Tibial nerve (tissue), 4 donors: ENCODE measurements around the gene CACNA1A. TPM values are rescaled to one million over a fixed set of nuclear protein-coding genes. Genes with fewer than 3 reads are reported as not detected.
"Not testable (repeated sequence)": the region's sequence is repeated elsewhere in the genome, so short reads cannot be mapped to it uniquely, and the experiment has no call there.

Experiments used
- DNase-seq, 2 donors: peaks; one replicate each; pipeline ENCODE4 v3.0.0-alpha.2; 2019; ENCODE audit warnings: low spot score in 2 of 2
- H3K27ac ChIP-seq, 4 donors: fragments of 200-600 bp; sonication (generic) in 3 of 4; one replicate each; pipeline ENCODE4 v1.5.1; 2017 to 2019; ENCODE audit warnings: mild to moderate bottlenecking in 1 of 4
- H3K27me3 ChIP-seq, 2 donors: fragments of 200-600 bp; sonication (generic) in 1 of 2; one replicate each; pipeline versions ENCODE4 v1.5.1 to v1.6.0; 2017 to 2019
- H3K36me3 ChIP-seq, 3 donors: fragments of 200-600 bp; sonication (generic); one replicate each; pipeline ENCODE4 v1.5.1; 2018 to 2019
- H3K4me1 ChIP-seq, 4 donors: fragments of 200-600 bp; sonication (generic) in 3 of 4; one replicate each; pipeline ENCODE4 v1.5.1; 2017 to 2019
- H3K4me3 ChIP-seq, 4 donors: fragments of 200-600 bp; sonication (generic) in 3 of 4; one replicate each; pipeline ENCODE4 v1.5.1; 2017 to 2019; ENCODE audit warnings: mild to moderate bottlenecking in 1 of 4, moderate library complexity in 1 of 4
- H3K9me3 ChIP-seq, 4 donors: fragments of 200-600 bp; sonication (generic) in 3 of 4; one replicate each; pipeline ENCODE4 v1.5.1; 2017 to 2019
- CTCF ChIP-seq, 5 experiments: fragments of 200-600 bp in 3 of 5; fragments of 450-650 bp in 2 of 5; sonication (generic) in 3 of 5; IDR thresholded peaks; one replicate each; pipeline ENCODE4 v1.5.1; 2016 to 2019; ENCODE audit warnings: antibody characterized with exemption in 5 of 5, mild to moderate bottlenecking in 3 of 5, moderate library complexity in 2 of 5
- EP300 ChIP-seq, 2 donors: sonication (generic); formaldehyde crosslinking; IDR thresholded peaks; one replicate each; pipeline ENCODE4 v1.6.1; 2017; ENCODE audit warnings: antibody characterized with exemption in 2 of 2, mild to moderate bottlenecking in 1 of 2
- POLR2A ChIP-seq, 2 donors: fragments of 450-650 bp; IDR thresholded peaks; one replicate each; pipeline ENCODE4 v1.6.1; 2017; ENCODE audit warnings: antibody characterized with exemption in 2 of 2, mild to moderate bottlenecking in 2 of 2, moderate library complexity in 2 of 2
- WGBS, 2 donors: methylation state at CpG; one replicate each; pipeline ENCODE4 v1.1.5; 2018; 5-methylcytosine and 5-hydroxymethylcytosine counted together
- total RNA-seq, 4 donors: library from RNA; depleted of rRNA; stranded (reverse); fragments of >200 nt; gene quantifications; one replicate each; pipeline ENCODE4 v1.1.0, GENCODE V29; 2016

CACNA1A gene
- total RNA-seq, 4 donors from 2014 or later, result 4.0 to 10.2 (median 9.3) TPM

GRCh38 chr19:13262450-13262849, 243.8 kb downstream of the CACNA1A start:
- Histone ChIP-seq H3K27me3 (no peaks in the 10 kb centered on the region), H3K27ac (no peak overlapping the region), H3K4me3 (no peak overlapping the region), H3K36me3 (no peaks in the 10 kb centered on the region), H3K4me1 (no peaks in the 10 kb centered on the region), H3K9me3 (no peaks in the 10 kb centered on the region)
- 52 to 55% methylated on average over 8 of the region's 8 CpGs for WGBS, 2 donors
- TF ChIP-seq POLR2A (IDR thresholded peaks at IDR 0.05) (no peak), CTCF (IDR thresholded peaks at IDR 0.05) (peak; percentile 39 to 77 (median 48)), EP300 (IDR thresholded peaks at IDR 0.05) (no peak)
- no peak for DNase-seq

- Histone ChIP-seq H3K4me1 (no peaks in the 10 kb centered on the region), H3K36me3 (no peaks in the 10 kb centered on the region), H3K27me3 (peaks cover 0 to 4% of the 10 kb centered on the region in 2 donors), H3K9me3 (peaks cover 0 to 13% (median 0%) of the 10 kb centered on the region in 4 donors), H3K4me3 (no peak overlapping the region), H3K27ac (no peak overlapping the region)
- WGBS, 2 donors, result 61 to 62% methylated on average over 9 of the region's 9 CpGs
- TF ChIP-seq EP300 (IDR thresholded peaks at IDR 0.05) (peak in 1 of 2 donors; percentile 25), POLR2A (IDR thresholded peaks at IDR 0.05) (no peak)
- peak in 1 of 2 donors; percentile 8 for DNase-seq
Observed at GRCh38 chr19:13260883-13261653, 245.2 kb downstream of the CACNA1A start.

GRCh38 chr19:13256918-13257317, 249.4 kb downstream of the CACNA1A start:
- TF ChIP-seq CTCF (IDR thresholded peaks at IDR 0.05), result no peak
- TF ChIP-seq POLR2A (IDR thresholded peaks at IDR 0.05), result no peak
- TF ChIP-seq EP300 (IDR thresholded peaks at IDR 0.05), result no peak
- Histone ChIP-seq H3K4me1 (no peaks in the 10 kb centered on the region), H3K9me3 (peaks cover 0 to 13% (median 0%) of the 10 kb centered on the region in 4 donors), H3K36me3 (no peaks in the 10 kb centered on the region), H3K4me3 (no peak overlapping the region), H3K27ac (no peak overlapping the region), H3K27me3 (peaks cover 0 to 4% of the 10 kb centered on the region in 2 donors)
- DNase-seq, result no peak
- 88 to 97% methylated on average over 2 of the region's 2 CpGs for WGBS, 2 donors

- not testable (repeated sequence) for H3K27me3 ChIP-seq, H3K27ac ChIP-seq, H3K4me1 ChIP-seq, DNase-seq, H3K4me3 ChIP-seq, H3K36me3 ChIP-seq
- peaks cover 0 to 13% (median 0%) of the 10 kb centered on the region in 4 donors for H3K9me3 ChIP-seq
- WGBS, 2 donors, result 83 to 90% methylated on average over 1 of the region's 1 CpG
Observed at GRCh38 chr19:13256398-13256797, 249.9 kb downstream of the CACNA1A start.

- Histone ChIP-seq H3K36me3 (no peaks in the 10 kb centered on the region), H3K9me3 (peaks cover 0 to 13% (median 0%) of the 10 kb centered on the region in 4 donors), H3K4me3 (no peak overlapping the region), H3K4me1 (no peaks in the 10 kb centered on the region), H3K27me3 (peaks cover 0 to 4% of the 10 kb centered on the region in 2 donors), H3K27ac (no peak overlapping the region)
- no peak for TF ChIP-seq EP300 (IDR thresholded peaks at IDR 0.05)
- no peak for TF ChIP-seq CTCF (IDR thresholded peaks at IDR 0.05)
- TF ChIP-seq POLR2A (IDR thresholded peaks at IDR 0.05), result no peak
- WGBS, 2 donors, result 60 to 83% methylated on average over 2 of the region's 2 CpGs
- no peak for DNase-seq
Observed at GRCh38 chr19:13255719-13256059, 250.6 kb downstream of the CACNA1A start.

GRCh38 chr19:13255041-13255718, 251.1 kb downstream of the CACNA1A start:
- Histone ChIP-seq H3K27ac (no peak overlapping the region), H3K9me3 (peaks cover 0 to 13% (median 0%) of the 10 kb centered on the region in 4 donors), H3K4me3 (no peak overlapping the region), H3K4me1 (no peaks in the 10 kb centered on the region), H3K36me3 (no peaks in the 10 kb centered on the region), H3K27me3 (peaks cover 0 to 4% of the 10 kb centered on the region in 2 donors)
- no peak for TF ChIP-seq EP300 (IDR thresholded peaks at IDR 0.05)
- TF ChIP-seq POLR2A (IDR thresholded peaks at IDR 0.05), result no peak
- TF ChIP-seq CTCF (IDR thresholded peaks at IDR 0.05), result no peak
- 84 to 86% methylated on average over 21 of the region's 21 CpGs for WGBS, 2 donors
- DNase-seq, result no peak
